GM13977 (cell line): ENCODE measurements around the gene LAMA5.

Experiments
- DNase-seq: peaks from one replicate; pipeline ENCODE4 v3.0.0; 2012; ENCODE audit warnings: low spot score
- in situ Hi-C: fragments of 300-500 bp; cut with MboI; formaldehyde crosslinking; loops from one replicate; pipeline ENCODE4 v1.12.0; 2022; ENCODE audit warnings: low sequenced_read_pairs, low pct_unique_long_range_greater_than_20kb, mixed read lengths, inconsistent platforms; ENCODE audit not compliant: unreplicated experiment
- TF ChIP-seq, protein P1 (sequence below): IDR thresholded peaks from 2 replicates; pipeline ENCODE4 v1.5.1; 2012; ENCODE audit warnings: mild to moderate bottlenecking, control low read depth; ENCODE audit not compliant: insufficient read depth; ENCODE audit errors: extremely low read depth, missing control alignments

Gene LAMA5

DNA sequence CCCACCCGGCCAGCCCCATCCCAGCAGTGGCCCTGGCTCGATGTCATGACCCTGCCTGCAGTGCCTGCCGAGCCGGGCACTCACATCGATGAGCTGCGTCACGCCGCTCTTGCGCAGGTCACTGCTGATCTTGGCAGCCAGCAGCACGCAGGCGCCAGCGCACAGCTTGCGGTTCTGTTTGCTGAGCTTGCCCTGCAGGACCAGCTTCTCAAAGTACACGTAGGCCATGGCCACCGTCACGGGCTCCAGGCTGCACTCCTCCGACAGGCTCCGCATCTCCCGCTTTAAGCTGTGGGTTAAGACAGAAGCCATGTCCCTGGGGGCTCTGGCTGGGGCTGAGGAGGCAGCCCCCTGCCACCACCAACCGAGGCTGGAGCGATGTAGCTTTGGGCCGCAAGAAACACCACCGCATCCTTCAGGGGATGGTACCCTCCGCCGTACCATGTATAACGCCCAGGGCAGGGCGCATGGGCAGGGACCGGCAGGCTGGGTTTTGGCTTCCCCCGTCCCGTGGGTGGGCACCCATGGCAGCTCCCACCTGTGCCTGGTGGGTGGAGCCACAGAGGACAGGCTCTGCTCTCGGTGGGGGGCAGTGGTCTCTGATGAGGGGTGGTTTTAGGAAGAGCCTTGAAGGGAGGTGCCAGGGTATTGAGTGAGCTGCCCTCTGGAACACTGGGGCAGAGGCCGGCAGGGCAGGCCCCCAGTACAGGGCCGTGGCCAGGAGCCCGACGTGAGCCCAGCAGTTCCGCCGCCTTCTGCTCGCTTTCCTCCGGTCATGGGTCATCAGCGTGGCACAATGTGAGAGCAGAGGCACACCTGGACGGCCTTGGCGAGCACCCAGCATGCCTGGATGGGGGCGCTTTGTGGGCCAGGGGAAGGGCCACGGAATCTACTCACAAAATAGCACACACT lies 24.3 kb upstream of the LAMA5 start:
- in situ Hi-C loops: no loop called here
- TF ChIP-seq, protein P1, sequence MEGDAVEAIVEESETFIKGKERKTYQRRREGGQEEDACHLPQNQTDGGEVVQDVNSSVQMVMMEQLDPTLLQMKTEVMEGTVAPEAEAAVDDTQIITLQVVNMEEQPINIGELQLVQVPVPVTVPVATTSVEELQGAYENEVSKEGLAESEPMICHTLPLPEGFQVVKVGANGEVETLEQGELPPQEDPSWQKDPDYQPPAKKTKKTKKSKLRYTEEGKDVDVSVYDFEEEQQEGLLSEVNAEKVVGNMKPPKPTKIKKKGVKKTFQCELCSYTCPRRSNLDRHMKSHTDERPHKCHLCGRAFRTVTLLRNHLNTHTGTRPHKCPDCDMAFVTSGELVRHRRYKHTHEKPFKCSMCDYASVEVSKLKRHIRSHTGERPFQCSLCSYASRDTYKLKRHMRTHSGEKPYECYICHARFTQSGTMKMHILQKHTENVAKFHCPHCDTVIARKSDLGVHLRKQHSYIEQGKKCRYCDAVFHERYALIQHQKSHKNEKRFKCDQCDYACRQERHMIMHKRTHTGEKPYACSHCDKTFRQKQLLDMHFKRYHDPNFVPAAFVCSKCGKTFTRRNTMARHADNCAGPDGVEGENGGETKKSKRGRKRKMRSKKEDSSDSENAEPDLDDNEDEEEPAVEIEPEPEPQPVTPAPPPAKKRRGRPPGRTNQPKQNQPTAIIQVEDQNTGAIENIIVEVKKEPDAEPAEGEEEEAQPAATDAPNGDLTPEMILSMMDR: no peak
- no peak for DNase-seq

DNA sequence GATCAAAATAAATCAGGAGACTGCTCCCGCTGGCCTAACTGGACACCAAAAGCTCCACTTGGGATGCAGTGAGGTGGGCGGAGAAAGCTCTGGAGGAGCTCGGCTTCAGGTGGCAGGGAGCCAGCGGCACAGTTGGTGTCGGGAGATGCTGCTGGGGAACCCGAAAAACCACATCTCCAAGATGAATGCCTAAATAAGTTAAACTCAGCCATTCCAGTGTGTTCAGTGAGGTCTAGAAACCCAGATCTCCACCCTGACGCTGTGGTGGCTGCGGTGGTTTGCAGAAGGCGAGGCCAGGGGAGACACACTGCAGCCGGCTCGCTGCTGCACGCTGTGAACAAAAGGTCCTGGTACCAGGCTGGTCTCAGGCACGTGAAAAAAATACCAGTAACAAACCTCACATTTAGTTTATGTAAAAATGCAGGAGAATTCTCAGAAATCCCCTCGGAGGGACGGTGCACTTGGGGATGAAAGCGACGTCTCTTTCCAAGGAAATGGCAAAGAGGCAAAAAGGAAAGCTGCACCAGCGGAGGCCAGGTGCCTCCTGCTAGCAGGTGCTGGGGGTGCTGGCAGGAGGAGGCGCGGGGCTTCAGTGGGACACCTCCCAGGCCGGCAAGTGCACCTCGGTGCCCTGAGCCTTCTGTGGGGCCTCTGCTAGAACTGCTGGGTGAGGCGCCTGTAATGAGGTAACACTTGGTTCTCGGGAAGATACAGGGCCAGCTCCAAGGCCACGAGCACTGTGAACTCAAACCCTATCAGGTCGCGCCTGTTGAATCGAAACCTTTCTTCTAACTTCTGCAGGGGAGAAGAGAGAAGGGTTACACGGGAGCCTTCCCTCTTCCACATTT lies 23.4 kb upstream of the LAMA5 start:
- DNase-seq: no peak
- in situ Hi-C loops: no loop called here
- TF ChIP-seq, protein P1: no peak

DNA sequence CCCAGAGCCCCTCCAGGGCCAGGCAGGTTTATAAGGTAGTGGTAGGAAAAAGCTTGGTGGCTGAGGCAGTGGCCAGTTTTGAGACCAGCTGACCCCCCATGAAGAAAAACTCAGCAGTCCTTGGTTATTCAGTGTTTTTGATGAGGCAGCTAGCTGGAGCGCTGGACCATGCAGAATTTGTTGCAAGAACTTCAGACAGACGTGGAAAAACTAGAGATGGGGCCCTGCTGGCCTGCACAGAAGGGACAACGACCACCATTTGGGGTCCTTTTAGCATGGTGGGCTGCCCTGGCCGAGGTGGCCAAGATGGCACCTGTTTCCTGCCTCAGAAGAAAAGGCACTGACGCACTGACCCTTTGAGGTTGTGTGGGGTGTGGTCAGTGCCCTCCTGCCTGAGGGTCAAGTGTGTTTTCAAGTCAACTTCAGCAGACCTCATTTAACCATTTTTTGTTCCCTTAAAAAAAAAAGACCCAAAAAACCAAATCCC lies 22.5 kb upstream of the LAMA5 start:
- TF ChIP-seq, protein P1: no peak
- DNase-seq: no peak
- in situ Hi-C loops: no loop called here

DNA sequence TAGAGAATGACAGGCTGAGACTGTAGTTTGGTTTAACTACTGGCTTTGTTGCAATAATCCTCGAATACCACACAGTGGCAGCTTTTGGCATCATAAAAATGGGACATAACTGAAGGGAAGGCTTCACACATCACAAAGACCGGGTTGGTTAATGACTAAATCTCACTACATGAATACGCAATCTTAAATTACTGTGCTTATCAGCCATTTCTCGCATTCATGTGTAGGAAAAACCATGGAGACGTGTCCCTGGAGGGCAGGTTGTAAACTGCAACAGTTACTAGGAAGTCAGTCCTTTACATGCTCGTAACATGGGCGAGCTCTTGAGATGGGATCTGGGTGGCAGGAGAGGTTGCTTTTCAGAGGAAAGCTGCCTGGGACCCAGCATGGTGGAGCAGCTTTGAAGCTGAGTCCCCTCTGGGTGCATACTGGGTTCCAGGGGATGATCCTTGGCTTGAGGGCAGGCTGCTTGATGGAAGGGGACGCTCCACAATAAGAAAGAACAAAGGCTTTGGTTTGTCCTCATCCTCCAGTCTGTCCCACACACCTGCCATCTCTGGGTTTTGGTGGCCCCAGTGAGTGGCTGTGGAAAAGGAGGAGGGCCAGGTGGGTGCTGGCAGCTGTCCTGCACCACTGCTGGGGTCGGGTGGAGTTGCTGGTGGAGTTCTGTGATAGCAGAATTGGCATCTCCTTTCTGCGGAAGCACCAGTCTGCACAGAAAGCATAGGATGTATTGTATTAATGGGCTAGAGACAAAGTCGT lies 21.9 kb upstream of the LAMA5 start:
- DNase-seq: no peak
- TF ChIP-seq, protein P1: no peak
- in situ Hi-C loops: no loop called here

GRCh38 chr20:62387933-62388635 lies 21.0 kb upstream of the LAMA5 start:
- in situ Hi-C loops: no loop called here
- DNase-seq: no peak
- TF ChIP-seq, protein P1: no peak
